GM21619 (cell line): ENCODE data around the gene COL6A5.

ENCODE experiments used
- ATAC-seq: cut with Tn5 transposase; IDR thresholded peaks from one replicate; pipeline ENCODE4 v1.9.1; 2021; ENCODE audit not compliant: unreplicated experiment

Gene COL6A5

DNA sequence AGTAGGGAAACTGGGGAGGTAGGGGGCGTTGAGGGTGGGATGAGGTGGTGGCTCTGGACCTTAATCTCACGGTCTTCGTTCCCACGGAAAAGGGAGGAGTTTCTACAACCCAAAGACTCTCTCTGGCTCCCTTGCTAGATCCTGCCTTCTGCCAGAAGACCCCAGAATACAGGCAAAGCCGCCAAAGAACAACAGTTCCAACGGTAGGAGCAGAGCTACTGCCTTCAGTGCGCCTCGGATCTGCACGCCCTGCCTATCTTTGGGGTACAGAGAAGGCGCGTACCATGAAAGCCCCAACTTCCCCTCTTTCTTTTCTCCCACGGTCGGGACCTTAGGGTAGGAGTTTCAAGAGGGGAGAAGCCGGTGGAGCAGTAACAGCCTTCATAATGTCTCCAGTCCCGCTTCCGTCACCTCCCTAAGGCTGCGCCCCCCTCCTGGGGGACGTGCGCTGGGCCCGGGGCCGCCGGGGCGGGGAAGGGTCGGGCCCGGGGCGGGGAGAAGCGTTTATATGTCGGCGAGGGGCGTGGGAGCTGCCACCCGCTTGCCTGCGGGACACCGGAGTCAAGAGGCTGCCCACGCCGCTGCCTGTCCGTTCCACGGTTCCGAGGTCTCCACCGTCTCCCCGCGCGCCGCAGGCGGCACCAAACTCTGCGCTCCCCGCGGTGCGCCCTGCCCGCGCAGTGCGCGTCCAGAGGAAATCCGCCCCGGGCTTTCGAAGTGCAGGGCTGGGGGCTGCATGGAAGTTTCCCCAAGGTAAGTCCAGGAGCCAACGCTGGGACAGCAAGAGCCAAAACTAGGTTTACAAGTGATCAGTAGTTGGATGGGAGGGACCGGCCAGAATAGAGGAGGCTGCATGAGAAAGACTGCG, 171.4 kb downstream of the COL6A5 start, which contains the start of gene COL6A6:
COL6A6 (plus strand) TSS at position 533 of the 868 bp plus-strand sequence. CDS start 43,188 bp downstream, outside the sequence.
- no peak for ATAC-seq

DNA sequence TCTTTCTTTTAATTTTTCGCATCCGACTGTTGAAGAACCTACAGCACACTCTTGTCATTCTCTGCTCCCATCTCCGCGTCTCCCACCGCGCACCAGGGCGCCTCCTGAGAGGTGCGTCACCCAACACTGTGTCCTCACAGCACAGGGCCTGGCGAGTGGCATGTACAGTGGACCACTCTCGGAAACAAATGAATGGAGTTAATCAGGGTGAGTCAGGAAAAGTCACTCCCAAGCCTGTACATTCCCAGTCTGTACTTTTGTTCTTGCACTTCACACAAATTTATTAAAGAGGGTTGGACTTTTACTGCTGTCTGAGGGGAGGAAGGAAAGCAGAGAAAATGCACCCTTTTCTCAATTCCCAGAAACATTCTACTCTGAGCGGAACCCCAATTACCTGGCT, 172.1 kb downstream of the COL6A5 start:
- no peak for ATAC-seq

DNA sequence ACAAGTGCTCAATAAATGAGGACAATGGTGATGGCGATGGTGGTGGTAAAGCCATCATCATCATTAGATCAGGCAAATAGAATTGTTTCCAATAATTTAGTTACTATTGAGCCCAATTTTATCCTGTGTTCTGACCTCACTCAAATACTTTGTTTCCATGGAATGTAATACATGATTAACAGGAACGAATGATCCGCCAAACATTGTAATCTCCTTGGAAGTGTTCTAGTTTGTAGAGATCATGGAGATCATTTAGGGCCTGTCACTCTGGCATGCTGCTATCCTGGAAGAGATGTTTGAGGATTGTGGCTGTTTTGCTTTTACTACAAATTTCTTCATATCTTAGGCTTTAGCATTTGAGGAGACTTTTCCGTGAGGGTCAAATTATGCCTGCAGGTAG, 174.3 kb downstream of the COL6A5 start:
- no peak for ATAC-seq

DNA sequence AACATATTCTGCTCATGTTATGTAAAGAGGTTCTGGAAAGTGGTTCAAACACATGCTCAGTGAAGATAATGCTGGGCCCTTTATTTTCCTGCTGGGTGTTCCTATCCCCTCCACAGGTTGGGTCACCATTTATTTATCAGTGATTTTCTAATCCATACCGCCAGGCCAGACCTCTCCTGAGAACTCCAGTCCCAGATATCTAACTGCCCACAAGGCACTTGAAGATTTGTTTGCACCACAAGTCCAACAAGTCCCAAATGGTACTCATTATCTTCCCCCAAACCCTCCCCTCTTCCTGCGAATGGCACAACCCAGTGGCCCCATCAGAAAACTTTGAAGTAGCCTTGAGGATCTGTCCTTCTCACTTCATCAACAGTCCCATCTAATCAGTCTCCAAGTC, 176.9 kb downstream of the COL6A5 start:
- no peak for ATAC-seq

DNA sequence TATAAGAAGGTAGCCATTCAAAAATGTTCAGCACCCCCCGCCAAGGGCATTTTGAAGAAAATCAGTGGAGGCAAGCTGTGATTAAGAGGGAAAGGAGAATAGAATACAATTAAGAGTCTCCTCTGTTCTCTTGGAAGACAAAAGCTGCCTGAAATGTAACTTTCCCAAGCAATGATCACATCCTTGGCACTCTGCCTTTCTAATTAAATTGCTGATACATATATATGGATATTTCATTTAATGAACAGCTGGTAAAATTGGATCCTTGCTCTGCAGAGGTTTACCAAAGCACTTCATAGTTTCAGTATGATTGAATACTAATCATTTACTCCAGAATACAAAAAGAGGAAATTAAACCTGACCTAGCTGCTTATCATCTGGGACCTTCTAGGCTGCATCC, 182.0 kb downstream of the COL6A5 start:
- no peak for ATAC-seq

DNA sequence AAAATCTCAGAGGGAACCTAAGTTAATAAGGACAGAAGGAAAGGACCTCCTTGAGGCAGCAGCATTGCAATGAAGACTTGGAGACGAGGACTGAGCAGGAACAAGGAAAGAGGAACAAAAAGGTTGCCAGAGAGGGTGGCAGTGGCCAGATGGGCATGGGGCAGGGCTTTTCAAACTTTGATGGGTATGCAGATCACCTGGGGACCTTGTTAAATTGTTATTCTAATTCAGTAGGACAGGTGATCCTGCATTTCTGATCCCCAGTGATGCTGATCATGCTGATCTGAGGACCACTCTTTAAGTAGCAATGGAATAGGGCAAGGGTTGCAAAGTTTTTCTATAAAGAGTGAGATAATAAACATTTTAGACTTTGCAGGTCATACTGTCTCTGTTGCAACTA, 182.6 kb downstream of the COL6A5 start:
- ATAC-seq, result no peak

DNA sequence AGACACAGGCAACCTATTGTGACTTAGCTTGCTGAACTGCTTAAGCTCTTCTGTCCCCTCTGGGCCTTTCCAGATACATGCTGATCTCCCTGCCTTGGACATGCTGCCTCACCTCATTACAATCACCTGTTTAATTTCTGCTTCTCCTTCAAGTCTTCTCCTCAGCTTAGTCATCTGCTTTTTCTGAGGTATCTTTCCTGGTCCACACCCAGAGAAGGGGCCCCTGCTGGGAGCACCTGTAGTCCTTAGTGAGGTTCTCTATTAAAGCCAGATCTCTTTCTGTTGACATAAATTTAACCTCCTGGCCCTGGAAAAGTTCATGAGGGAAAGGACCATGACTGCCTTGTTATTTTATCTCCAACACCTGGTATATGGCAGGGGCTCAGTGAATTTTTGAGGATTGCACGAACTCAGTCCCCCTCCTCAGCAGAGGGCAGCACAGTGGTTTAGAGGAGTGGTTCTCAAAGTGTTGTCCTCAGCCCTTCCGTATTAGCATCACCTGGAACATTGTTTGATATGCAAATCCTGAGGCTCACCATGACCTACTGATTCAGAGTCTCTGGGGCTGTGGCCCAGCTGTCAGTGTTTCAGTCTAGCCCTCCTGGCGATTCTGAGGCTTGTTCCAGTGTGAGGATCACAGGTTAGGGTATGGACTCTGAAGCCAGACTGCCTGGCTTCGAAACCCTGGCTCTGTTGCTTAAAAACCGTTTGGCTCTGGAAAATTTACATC, 184.2 kb downstream of the COL6A5 start:
- ATAC-seq, result no peak

DNA sequence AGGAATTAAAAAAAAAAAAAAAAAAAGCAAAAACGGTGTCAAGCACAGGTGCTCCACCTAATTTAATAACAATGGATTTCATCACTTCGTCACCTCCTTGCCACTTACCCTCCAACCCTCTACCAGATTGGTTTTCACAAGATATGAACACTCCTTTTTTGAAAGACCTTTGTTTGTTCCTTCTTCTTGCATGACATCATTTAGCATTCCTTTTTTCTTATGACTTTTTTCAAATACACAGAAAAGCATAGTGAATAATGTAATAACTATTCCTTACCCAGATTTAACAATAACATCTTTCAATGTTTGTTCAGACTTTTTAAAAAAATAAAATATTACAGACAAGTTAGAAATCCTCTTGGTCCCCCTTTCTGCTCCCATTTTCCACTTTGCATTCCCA, 187.8 kb downstream of the COL6A5 start:
- no peak for ATAC-seq
